Measurements from ENCODE around the gene GPNMB.

- no peak for TF ChIP-seq CTCF (IDR thresholded peaks at IDR 0.05; ENCODE audit: low read depth, low read length, missing input control)
- no peak for TF ChIP-seq REST (IDR thresholded peaks at IDR 0.05)
- TF ChIP-seq RXRA (IDR thresholded peaks at IDR 0.05): no peak
- no peak for TF ChIP-seq TAF1 (conservative IDR thresholded peaks at IDR 0.05)
These were observed 549 bp downstream of the GPNMB start for GRCh38 chr7:23247046-23247602.

Data from liver (tissue), 3 donors.